Peyer's patch (tissue), 4 donors: ENCODE data around the gene SLC38A5.

Experiments used
- POLR2A ChIP-seq, 2 donors: fragments of 450-650 bp; IDR thresholded peaks; one replicate each; pipeline ENCODE4 v1.5.1; 2017; ENCODE audit warnings: antibody characterized with exemption in 2 of 2, mild to moderate bottlenecking in 2 of 2, moderate library complexity in 2 of 2
- TF ChIP-seq, protein P1 (sequence below), 6 experiments: fragments of 450-650 bp in 4 of 6; fragments of 200-600 bp in 2 of 6; sonication (generic) in 1 of 6; IDR thresholded peaks; one replicate each; pipeline ENCODE4 v1.5.1; 2017 to 2019; ENCODE audit warnings: antibody characterized with exemption in 6 of 6, mild to moderate bottlenecking in 3 of 6, moderate library complexity in 1 of 6

GRCh38 chrX:48456628-48457331, 13.3 kb downstream of the SLC38A5 start:
- TF ChIP-seq, protein P1, sequence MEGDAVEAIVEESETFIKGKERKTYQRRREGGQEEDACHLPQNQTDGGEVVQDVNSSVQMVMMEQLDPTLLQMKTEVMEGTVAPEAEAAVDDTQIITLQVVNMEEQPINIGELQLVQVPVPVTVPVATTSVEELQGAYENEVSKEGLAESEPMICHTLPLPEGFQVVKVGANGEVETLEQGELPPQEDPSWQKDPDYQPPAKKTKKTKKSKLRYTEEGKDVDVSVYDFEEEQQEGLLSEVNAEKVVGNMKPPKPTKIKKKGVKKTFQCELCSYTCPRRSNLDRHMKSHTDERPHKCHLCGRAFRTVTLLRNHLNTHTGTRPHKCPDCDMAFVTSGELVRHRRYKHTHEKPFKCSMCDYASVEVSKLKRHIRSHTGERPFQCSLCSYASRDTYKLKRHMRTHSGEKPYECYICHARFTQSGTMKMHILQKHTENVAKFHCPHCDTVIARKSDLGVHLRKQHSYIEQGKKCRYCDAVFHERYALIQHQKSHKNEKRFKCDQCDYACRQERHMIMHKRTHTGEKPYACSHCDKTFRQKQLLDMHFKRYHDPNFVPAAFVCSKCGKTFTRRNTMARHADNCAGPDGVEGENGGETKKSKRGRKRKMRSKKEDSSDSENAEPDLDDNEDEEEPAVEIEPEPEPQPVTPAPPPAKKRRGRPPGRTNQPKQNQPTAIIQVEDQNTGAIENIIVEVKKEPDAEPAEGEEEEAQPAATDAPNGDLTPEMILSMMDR (IDR thresholded peaks at IDR 0.05): no peak
- TF ChIP-seq POLR2A (IDR thresholded peaks at IDR 0.05): no peak
